ENCODE measurements around the gene CERKL. TPM values are rescaled to one million over a fixed set of nuclear protein-coding genes. Genes with fewer than 3 reads are reported as not detected.

CERKL gene
- total RNA-seq, 6 experiments from 2014 or later, result 0.37 TPM; not detected in 5

- Histone ChIP-seq H3K9me3 (no peaks in the 10 kb centered on the region), H3K36me3 (no peaks in the 10 kb centered on the region), H3K4me3 (no peak overlapping the region), H3K27ac (no peak overlapping the region), H3K4me1 (peaks cover 0 to 1% (median 0%) of the 10 kb centered on the region in 4 donors), H3K27me3 (peaks cover 0 to 11% of the 10 kb centered on the region in 2 donors)
- 5% methylated on average over 19 of the region's 24 CpGs for WGBS (ENCODE audit: insufficient coverage, low coverage, low lambda C conversion rate, missing lambda C conversion rate)
- intact Hi-C loops (cut with DNase I), result no loop called here
- no peak for DNase-seq
- TF ChIP-seq CTCF (IDR thresholded peaks at IDR 0.05), result no peak
- no peak for TF ChIP-seq POLR2A (IDR thresholded peaks at IDR 0.05)
- no peak for ATAC-seq
Observed at GRCh38 chr2:181682026-181682789, 25.3 kb upstream of the CERKL start.

- Histone ChIP-seq H3K27ac (no peak overlapping the region), H3K4me3 (no peak overlapping the region), H3K27me3 (peaks cover 0 to 4% of the 10 kb centered on the region in 2 donors), H3K36me3 (no peaks in the 10 kb centered on the region), H3K4me1 (peaks cover 0 to 1% (median under 1%) of the 10 kb centered on the region in 4 donors), H3K9me3 (no peaks in the 10 kb centered on the region)
- DNase-seq, result no peak
- ATAC-seq, result no peak
- 5% methylated on average over 35 of the region's 38 CpGs for WGBS (ENCODE audit: insufficient coverage, low coverage, low lambda C conversion rate, missing lambda C conversion rate)
- intact Hi-C loops (cut with DNase I), result no loop called here
- no peak for TF ChIP-seq CTCF (IDR thresholded peaks at IDR 0.05)
Observed at GRCh38 chr2:181680937-181681811, 24.3 kb upstream of the CERKL start.

GRCh38 chr2:181680055-181680936 is 23.4 kb upstream of the CERKL start, which contains the start of gene NEUROD1:
TSS of gene NEUROD1 (minus strand) at chr2:181680517. CDS start at chr2:181678860, 1,657 bp downstream.
- H3K4me1 ChIP-seq, result peaks cover 0 to 4% (median under 1%) of the 10 kb centered on the region in 4 donors
- WGBS (ENCODE audit: insufficient coverage, low coverage, low lambda C conversion rate, missing lambda C conversion rate), result 5% methylated on average over 45 of the region's 45 CpGs
- H3K27me3 ChIP-seq, result peaks cover 0 to 4% of the 10 kb centered on the region in 2 donors
- no peaks in the 10 kb centered on the region for H3K36me3 ChIP-seq
- DNase-seq, result no peak
- intact Hi-C loops (cut with DNase I), result no loop called here
- H3K27ac ChIP-seq, result no peak within 1 kb of the TSS
- H3K4me3 ChIP-seq, result no peak within 1 kb of the TSS
- TF ChIP-seq POLR2A (IDR thresholded peaks at IDR 0.05) (no peak), CTCF (IDR thresholded peaks at IDR 0.05) (no peak)
- H3K9me3 ChIP-seq, result no peaks in the 10 kb centered on the region
- no peak for ATAC-seq

GRCh38 chr2:181679544-181679979 is 22.7 kb upstream of the CERKL start:
- no peaks in the 10 kb centered on the region for H3K9me3 ChIP-seq
- no peaks in the 10 kb centered on the region for H3K36me3 ChIP-seq
- peaks cover 0 to 4% (median 0%) of the 10 kb centered on the region in 4 donors for H3K4me1 ChIP-seq
- H3K4me3 ChIP-seq, result no peak overlapping the region
- DNase-seq, result no peak
- intact Hi-C loops (cut with DNase I), result no loop called here
- peaks cover 0 to 4% of the 10 kb centered on the region in 2 donors for H3K27me3 ChIP-seq
- TF ChIP-seq CTCF (IDR thresholded peaks at IDR 0.05), result no peak
- no peak for TF ChIP-seq POLR2A (IDR thresholded peaks at IDR 0.05)
- WGBS (ENCODE audit: insufficient coverage, low coverage, low lambda C conversion rate, missing lambda C conversion rate), result 6% methylated on average over 20 of the region's 20 CpGs
- no peak overlapping the region for H3K27ac ChIP-seq
- no peak for ATAC-seq
